K562 (cell line): ENCODE data around the gene NR1H3. TPM values are rescaled to one million over a fixed set of nuclear protein-coding genes. Genes with fewer than 3 reads are reported as not detected.

ENCODE experiments used
- CEBPB ChIP-seq: fragments of 450-650 bp; IDR thresholded peaks from 2 replicates; pipeline ENCODE4 v1.6.1; 2016; ENCODE audit warnings: missing genetic modification characterization, missing compliant biosample characterization
- ELF4 ChIP-seq: fragments of 450-650 bp; formaldehyde crosslinking; IDR thresholded peaks from 2 replicates; pipeline ENCODE4 v1.4.0; 2022; ENCODE audit warnings: missing genetic modification characterization
- GABPB2 ChIP-seq: fragments of 250-450 bp; sonication (Bioruptor Pico); conservative IDR thresholded peaks from 2 replicates; pipeline ENCODE4 v1.5.1; 2021; ENCODE audit warnings: mild to moderate bottlenecking
- HDAC3 ChIP-seq: fragments of 450-650 bp; IDR thresholded peaks from 2 replicates; pipeline ENCODE4 v1.6.1; 2018; ENCODE audit warnings: borderline replicate concordance, mild to moderate bottlenecking, moderate library complexity; ENCODE audit not compliant: partially characterized antibody
- HIVEP1 ChIP-seq: fragments of 250-450 bp; sonication (Bioruptor Pico); IDR thresholded peaks from 2 replicates; pipeline ENCODE4 v1.4.0; 2020; ENCODE audit warnings: mild to moderate bottlenecking
- MAFK ChIP-seq: IDR thresholded peaks from 2 replicates; pipeline ENCODE4 v1.6.1; 2011; ENCODE audit warnings: low read length, improper control_type of control experiment
- PHF21A ChIP-seq: fragments of 450-650 bp; IDR thresholded peaks from 2 replicates; pipeline ENCODE4 v1.6.1; 2017; ENCODE audit warnings: low read depth, borderline replicate concordance
- POLR2G ChIP-seq: fragments of 200-400 bp; formaldehyde crosslinking; IDR thresholded peaks from 2 replicates; pipeline ENCODE4 v1.6.1; 2017; ENCODE audit warnings: low read depth, mild to moderate bottlenecking, antibody characterized with exemption, low read length, moderate library complexity
- POLR2H ChIP-seq: IDR thresholded peaks from 2 replicates; pipeline ENCODE4 v1.6.1; 2016; ENCODE audit warnings: missing genetic modification characterization, low read depth, mild to moderate bottlenecking, control low read depth, missing compliant biosample characterization, moderate library complexity
- RAD51 ChIP-seq: fragments of 450-650 bp; IDR thresholded peaks from 2 replicates; pipeline ENCODE4 v1.7.1; 2016; ENCODE audit warnings: low read depth, mild to moderate bottlenecking, borderline replicate concordance
- SMAD4 ChIP-seq: fragments of 250-450 bp; sonication (Bioruptor Pico); conservative IDR thresholded peaks from 2 replicates; pipeline ENCODE4 v1.8.0; 2021; ENCODE audit warnings: inconsistent platforms, mild to moderate bottlenecking, moderate library complexity
- TOE1 ChIP-seq, 2 experiments: fragments of 450-650 bp in 1 of 2; sonication (generic) in 1 of 2; formaldehyde crosslinking in 1 of 2; IDR thresholded peaks; 2 replicates each; pipeline versions ENCODE4 v1.7.1 to v1.8.0; 2016 to 2022; ENCODE audit warnings: borderline replicate concordance in 2 of 2, mild to moderate bottlenecking in 2 of 2, antibody characterized with exemption in 1 of 2, inconsistent platforms in 1 of 2, low read depth in 1 of 2, missing genetic modification reagents in 1 of 2, moderate library complexity in 1 of 2
- ZNF165 ChIP-seq: fragments of 250-450 bp; sonication (Bioruptor Pico); IDR thresholded peaks from 2 replicates; pipeline ENCODE4 v1.4.0; 2020; ENCODE audit warnings: borderline replicate concordance
- ZNF224 ChIP-seq: sonication (generic); formaldehyde crosslinking; IDR thresholded peaks from 2 replicates; pipeline ENCODE4 v1.8.0; 2022; ENCODE audit warnings: mild to moderate bottlenecking, missing genetic modification reagents
- ZNF436 ChIP-seq: fragments of 250-450, 450-650 bp; sonication (Bioruptor Pico); formaldehyde crosslinking; IDR thresholded peaks from 2 replicates; pipeline ENCODE4 v1.7.0; 2020; ENCODE audit warnings: mild to moderate bottlenecking
- ZNF707 ChIP-seq: fragments of 250-450 bp; sonication (Bioruptor Pico); conservative IDR thresholded peaks from 2 replicates; pipeline ENCODE4 v1.8.0; 2022; ENCODE audit warnings: inconsistent platforms, mild to moderate bottlenecking, moderate library complexity
- polyA plus RNA-seq, 8 experiments: library from polyadenylated mRNA; depleted of rRNA in 4 of 8; stranded (reverse) in 5 of 8; unstranded in 3 of 8; fragments of >200 nt; fragmentation: Nextera tagmentation in 2 of 8; fragmentation: Illumina TruSeq in 1 of 8; extraction: Ambion mirVana in 2 of 8; extraction: Trizol in 1 of 8; gene quantifications; 2 replicates each; pipeline versions ENCODE4 v1.2.1 to v1.2.3, GENCODE V29; 2011 to 2014; ENCODE audit warnings: inconsistent platforms in 1 of 8, missing spikeins in 1 of 8
- total RNA-seq, 7 experiments: library from RNA; depleted of rRNA in 6 of 7; stranded (reverse); fragments of >200 nt in 6 of 7; fragmentation: Illumina TruSeq in 2 of 7; extraction: Trizol in 2 of 7; gene quantifications; 2 replicates each; pipeline versions ENCODE4 v1.2.1 to v1.2.3, GENCODE V29; 2011 to 2021; ENCODE audit warnings: low replicate concordance in 1 of 7
- TF ChIP-seq, protein P1 (sequence below): sonication (generic); formaldehyde crosslinking; IDR thresholded peaks from 2 replicates; pipeline ENCODE4 v1.8.1; 2023; ENCODE audit warnings: mild to moderate bottlenecking, missing genetic modification reagents
- TF ChIP-seq, protein P2 (sequence below): fragments of 450-650 bp; IDR thresholded peaks from 2 replicates; pipeline ENCODE4 v1.6.1; 2016; ENCODE audit warnings: low read depth, mild to moderate bottlenecking, moderate library complexity
- TF ChIP-seq, protein P3 (sequence below): fragments of 450-650 bp; IDR thresholded peaks from 2 replicates; pipeline ENCODE4 v1.6.1; 2016; ENCODE audit warnings: antibody characterized with exemption
- TF ChIP-seq, protein P4 (sequence below): sonication (generic); IDR thresholded peaks from 2 replicates; pipeline ENCODE4 v1.6.1; 2016
- TF ChIP-seq, protein P5 (sequence below): fragments of 450-650 bp; IDR thresholded peaks from 2 replicates; pipeline ENCODE4 v1.6.1; 2016

The NR1H3 gene
- total and polyA plus RNA-seq, 9 of the 15 experiments (the other 6 are each of a cell fraction or from before 2014, with no cell fraction given): 8.2 to 26.0 (median 11.9) TPM

DNA sequence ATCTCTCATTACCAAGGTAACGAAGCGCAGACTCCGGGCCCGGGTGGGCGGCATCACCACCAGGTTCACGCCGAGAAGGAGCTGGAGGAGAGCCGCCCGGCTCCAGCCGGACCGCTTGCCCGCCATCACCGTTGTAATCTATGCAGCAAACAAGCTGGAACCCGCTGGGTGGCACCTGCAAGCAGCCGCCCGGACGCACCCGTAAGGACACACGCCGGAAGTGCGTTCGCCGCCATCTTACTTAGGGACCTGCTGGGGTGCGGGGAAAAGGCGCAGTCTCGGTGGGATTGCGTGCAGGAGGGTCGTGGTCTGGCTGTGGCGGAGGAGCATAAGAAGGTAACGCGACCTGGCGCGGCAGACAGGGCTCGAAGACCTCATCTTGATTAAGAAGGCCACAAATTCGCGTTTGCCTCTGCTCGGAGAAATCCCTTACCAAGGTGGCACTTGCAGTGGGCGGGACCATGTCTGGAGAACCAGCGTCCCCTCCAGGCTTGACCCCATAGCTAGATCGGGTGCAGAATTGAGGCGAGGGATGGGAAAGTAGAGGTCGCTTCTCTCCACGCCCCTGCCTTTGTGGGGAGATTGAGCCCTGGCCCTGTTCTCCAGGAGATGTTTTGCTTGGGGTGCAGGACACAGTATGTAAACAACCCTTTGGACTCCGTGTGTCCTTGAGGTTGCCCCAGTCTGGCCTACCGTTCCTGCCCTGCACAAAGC, 9.0 kb upstream of the NR1H3 start, which contains the start of gene ACP2 (continued):
- peak; percentile 43; the same call in 1 of the 2 replicates for TF ChIP-seq RAD51
- TF ChIP-seq ZNF224 (CRISPR knock-in tag): no peak
- TF ChIP-seq, protein P1, sequence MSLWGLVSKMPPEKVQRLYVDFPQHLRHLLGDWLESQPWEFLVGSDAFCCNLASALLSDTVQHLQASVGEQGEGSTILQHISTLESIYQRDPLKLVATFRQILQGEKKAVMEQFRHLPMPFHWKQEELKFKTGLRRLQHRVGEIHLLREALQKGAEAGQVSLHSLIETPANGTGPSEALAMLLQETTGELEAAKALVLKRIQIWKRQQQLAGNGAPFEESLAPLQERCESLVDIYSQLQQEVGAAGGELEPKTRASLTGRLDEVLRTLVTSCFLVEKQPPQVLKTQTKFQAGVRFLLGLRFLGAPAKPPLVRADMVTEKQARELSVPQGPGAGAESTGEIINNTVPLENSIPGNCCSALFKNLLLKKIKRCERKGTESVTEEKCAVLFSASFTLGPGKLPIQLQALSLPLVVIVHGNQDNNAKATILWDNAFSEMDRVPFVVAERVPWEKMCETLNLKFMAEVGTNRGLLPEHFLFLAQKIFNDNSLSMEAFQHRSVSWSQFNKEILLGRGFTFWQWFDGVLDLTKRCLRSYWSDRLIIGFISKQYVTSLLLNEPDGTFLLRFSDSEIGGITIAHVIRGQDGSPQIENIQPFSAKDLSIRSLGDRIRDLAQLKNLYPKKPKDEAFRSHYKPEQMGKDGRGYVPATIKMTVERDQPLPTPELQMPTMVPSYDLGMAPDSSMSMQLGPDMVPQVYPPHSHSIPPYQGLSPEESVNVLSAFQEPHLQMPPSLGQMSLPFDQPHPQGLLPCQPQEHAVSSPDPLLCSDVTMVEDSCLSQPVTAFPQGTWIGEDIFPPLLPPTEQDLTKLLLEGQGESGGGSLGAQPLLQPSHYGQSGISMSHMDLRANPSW (CRISPR knock-in tag): peak; percentile 96; the same call in 1 of the 2 replicates
- TF ChIP-seq MAFK: no peak
- no peak for TF ChIP-seq ELF4
- TF ChIP-seq HIVEP1 (CRISPR knock-in tag): no peak
- TF ChIP-seq, protein P2, sequence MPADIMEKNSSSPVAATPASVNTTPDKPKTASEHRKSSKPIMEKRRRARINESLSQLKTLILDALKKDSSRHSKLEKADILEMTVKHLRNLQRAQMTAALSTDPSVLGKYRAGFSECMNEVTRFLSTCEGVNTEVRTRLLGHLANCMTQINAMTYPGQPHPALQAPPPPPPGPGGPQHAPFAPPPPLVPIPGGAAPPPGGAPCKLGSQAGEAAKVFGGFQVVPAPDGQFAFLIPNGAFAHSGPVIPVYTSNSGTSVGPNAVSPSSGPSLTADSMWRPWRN: no peak
- no peak for TF ChIP-seq ZNF436 (CRISPR knock-in tag)
- TF ChIP-seq ZNF707: no peak
- peak; percentile 98 for TF ChIP-seq POLR2G
- peak; percentile 84; the same call in 1 of the 2 replicates for TF ChIP-seq PHF21A
- TF ChIP-seq, protein P3, sequence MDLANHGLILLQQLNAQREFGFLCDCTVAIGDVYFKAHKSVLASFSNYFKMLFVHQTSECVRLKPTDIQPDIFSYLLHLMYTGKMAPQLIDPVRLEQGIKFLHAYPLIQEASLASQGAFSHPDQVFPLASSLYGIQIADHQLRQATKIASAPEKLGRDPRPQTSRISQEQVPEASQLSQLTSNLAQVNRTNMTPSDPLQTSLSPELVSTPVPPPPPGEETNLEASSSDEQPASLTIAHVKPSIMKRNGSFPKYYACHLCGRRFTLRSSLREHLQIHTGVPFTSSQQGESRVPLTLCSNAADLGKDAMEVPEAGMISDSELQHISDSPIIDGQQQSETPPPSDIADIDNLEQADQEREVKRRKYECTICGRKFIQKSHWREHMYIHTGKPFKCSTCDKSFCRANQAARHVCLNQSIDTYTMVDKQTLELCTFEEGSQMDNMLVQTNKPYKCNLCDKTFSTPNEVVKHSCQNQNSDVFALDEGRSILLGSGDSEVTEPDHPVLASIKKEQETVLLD: peak; percentile 62; the same call in 1 of the 2 replicates
- TF ChIP-seq POLR2H: peak; percentile 64; the same call in 1 of the 2 replicates
- peak; percentile 86; the same call in 1 of the 2 replicates for TF ChIP-seq SMAD4 (CRISPR knock-in tag)
- TF ChIP-seq TOE1 (IDR thresholded peaks at IDR 0.05; ENCODE audit: borderline replicate concordance): peak; percentile 90
- 0 out of 2 replicates have a peak, but pooled peaks have one; percentile 13 for TF ChIP-seq TOE1 (CRISPR knock-in tag; IDR thresholded peaks at IDR 0.05; ENCODE audit: borderline replicate concordance, low read depth)
- TF ChIP-seq, protein P4, sequence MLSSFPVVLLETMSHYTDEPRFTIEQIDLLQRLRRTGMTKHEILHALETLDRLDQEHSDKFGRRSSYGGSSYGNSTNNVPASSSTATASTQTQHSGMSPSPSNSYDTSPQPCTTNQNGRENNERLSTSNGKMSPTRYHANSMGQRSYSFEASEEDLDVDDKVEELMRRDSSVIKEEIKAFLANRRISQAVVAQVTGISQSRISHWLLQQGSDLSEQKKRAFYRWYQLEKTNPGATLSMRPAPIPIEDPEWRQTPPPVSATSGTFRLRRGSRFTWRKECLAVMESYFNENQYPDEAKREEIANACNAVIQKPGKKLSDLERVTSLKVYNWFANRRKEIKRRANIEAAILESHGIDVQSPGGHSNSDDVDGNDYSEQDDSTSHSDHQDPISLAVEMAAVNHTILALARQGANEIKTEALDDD: 0 out of 2 replicates have a peak, but pooled peaks have one; percentile 46
- TF ChIP-seq, protein P5, sequence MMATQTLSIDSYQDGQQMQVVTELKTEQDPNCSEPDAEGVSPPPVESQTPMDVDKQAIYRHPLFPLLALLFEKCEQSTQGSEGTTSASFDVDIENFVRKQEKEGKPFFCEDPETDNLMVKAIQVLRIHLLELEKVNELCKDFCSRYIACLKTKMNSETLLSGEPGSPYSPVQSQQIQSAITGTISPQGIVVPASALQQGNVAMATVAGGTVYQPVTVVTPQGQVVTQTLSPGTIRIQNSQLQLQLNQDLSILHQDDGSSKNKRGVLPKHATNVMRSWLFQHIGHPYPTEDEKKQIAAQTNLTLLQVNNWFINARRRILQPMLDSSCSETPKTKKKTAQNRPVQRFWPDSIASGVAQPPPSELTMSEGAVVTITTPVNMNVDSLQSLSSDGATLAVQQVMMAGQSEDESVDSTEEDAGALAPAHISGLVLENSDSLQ: peak; percentile 63
- no peak for TF ChIP-seq ZNF165 (CRISPR knock-in tag)
- TF ChIP-seq CEBPB (tag): no peak
- no peak for TF ChIP-seq GABPB2
- TF ChIP-seq HDAC3: no peak
